Measurements from ENCODE around the gene COPS7A.
"Not testable (repeated sequence)": the region's sequence is repeated elsewhere in the genome, so short reads cannot be mapped to it uniquely, and the experiment has no call there.

COPS7A gene

DNA sequence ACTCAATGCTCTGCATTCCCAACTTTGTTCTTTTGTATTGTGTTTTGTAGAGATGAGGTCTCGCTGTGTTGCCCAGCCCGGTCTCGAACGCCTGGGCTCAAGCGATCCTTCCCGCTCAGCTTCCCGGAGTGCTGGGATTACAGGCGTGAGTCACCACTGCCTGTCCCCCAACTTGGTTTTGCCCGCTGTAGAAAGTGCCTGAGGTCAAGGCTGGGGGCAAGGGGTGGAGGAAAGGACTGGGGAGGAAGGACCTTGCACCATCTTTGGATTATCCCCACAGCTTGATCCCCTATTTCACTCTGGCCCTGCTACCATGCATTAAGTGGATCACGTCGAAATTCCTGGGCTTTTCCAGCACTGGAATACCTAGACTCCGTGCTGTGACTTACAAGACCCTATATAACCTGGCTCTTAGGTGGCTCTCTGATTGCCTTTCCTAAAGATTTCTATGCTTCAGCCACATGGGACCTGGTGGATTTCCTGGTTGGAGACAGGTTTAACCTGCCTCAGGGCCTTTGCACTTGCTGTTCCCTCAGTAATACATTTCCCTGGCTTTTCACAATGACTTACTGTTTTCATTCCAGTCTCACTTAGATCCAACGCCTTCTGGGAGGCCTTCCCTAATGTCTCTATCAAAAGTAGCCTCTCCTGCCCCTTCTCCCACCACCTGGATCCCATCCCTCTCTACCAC is 22.6 kb upstream of the COPS7A start:
- DNase-seq: no peak

DNA sequence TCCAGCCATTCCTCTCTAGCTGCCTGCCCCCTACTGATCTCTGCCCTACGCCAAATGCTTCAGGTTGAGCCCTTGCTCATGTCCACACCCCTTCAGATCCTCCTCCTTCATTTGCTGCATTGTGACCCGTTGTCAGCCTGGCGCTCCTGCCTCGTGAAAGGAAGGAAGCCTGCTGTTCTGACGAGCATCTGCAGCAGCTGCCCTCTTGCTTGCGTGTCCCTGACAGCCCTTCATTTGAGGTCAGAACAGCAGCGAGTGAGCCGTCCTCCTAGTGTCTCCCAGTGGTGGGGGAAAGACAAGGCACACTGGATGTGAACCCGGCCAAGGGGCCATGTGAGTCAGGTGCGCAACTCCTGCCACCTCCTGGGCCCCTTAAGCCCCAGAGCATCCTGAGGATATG is 20.2 kb upstream of the COPS7A start:
- no peak for DNase-seq

DNA sequence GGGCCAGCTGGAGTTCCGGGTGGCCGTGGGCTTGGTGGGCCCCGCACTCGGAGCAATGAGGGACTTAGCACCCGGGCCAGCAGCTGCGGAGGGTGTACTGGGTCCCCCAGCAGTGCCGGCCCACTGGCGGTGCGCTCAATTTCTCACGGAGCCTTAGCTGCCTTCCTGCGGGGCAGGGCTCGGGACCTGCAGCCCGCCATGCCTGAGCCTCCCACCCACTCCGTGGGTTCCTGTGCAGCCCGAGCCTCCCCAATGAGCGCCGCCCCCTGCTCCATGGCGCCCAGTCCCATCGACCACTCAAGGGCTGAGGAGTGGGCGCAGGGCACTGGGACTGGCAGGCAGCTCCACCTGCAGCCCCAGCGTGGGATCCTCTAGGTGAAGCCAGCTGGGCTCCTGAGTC is 15.5 kb upstream of the COPS7A start:
- not testable (repeated sequence) for DNase-seq

DNA sequence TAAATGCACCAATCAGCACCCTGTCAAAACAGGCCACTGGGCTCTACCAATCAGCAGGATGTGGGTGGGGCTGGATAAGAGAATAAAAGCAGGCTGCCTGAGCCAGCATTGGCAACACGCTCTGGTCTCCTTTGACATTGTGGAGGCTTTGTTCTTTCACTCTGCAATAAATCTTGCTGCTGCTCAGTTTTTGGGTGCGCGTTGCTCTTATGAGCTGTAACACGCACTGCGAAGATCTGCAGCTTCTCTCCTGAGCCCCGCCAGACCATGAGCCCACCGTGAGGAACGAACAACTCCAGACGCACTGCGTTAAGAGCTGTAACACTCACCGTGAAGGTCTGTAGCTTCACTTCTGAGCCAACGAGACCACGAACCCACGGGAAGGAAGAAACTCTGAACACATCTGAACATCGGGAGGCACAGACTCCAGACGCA is 14.9 kb upstream of the COPS7A start:
- no peak for DNase-seq

DNA sequence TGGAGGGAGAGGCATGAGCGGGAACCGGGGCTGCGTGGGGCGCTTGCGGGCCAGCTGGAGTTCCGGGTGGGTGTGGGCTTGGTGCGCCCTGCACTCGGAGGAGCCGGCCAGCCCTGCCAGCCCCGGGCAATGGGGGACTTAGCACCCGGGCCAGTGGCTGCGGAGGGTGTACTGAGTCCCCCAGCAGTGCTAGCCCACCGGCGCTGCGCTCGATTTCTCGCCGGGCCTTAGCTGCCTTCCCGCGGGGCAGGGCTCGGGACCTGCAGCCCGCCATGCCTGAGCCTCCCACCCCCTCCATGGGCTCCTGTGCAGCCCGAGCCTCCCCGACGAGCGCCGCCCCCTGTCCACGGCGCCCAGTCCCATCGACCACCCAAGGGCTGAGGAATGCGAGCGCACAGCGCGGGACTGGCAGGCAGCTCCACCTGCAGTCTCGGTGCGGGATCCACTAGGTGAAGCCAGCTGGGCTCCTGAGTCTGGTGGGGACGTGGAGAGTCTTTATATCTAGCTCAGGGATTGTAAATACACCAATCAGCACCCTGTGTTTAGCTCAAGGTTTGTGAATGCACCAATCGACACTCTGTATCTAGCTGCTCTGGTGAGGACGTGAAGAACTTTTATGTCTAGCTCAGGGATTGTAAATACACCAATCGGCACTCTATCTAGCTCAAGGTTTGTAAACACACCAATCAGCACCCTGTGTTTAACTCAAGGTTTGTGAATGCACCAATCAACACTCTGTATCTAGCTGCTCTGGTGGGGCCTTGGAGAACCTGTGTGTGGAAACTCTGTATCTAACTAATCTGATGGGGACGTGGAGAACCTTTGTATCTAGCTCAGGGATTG is 7.6 kb upstream of the COPS7A start:
- DNase-seq: not testable (repeated sequence)

DNA sequence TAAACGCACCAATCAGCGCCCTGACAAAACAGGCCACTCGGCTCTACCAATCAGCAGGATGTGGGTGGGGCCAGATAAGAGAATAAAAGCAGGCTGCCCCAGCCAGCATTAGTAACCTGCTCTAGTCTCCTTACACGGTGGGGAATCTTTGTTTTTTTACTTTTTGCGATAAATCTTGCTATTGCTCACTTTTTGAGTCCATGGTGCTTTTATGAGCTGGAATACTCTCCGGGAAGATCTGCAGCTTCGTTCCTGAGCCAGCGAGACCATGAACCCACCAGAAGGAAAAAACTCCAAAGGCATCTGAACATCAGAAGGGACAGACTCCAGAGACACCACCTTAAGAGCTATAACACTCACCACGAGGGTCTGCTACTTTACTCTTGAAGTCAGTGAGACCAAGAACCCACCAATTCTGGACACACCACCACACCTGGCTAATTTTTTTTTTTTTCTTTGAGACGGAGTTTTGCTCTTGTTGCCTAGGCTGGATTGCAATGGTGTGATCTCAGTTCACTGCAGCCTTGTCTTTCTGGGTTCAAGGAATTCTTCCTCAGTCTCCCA is 6.9 kb upstream of the COPS7A start:
- DNase-seq: no peak

DNA sequence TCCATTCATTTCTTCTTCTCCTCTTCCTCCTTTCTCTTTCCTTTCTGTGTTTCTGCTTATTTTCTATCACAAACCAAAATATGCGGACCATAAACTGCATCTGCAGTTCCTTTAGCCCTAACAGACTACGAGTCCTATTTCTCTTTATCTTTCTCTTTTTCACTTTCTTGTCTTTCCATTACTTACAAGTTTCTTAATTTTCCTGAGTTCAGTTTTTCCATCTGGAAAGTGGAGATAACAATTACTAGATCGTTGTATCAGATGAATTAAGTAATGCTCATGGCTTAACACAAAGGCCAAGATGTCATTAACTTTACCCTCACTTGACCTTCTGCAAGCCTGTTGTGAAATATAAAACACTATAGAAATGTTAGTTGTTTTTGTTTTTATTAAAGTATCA is 983 bp upstream of the COPS7A start:
- no peak for DNase-seq

DNA sequence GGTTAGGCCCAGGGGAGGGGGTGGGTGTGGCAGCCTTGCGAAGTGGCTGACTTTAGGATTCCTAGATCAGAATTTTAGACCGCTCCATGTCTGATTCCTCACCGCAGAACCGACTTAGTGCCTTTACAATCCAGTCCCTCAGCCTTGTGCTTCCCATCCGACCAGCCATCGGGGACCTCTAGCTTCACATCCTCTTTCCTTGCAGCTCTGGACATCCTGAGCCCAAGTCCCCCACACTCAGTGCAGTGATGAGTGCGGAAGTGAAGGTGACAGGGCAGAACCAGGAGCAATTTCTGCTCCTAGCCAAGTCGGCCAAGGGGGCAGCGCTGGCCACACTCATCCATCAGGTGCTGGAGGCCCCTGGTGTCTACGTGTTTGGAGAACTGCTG is 557 bp downstream of the COPS7A start:
- no peak for DNase-seq

DNA sequence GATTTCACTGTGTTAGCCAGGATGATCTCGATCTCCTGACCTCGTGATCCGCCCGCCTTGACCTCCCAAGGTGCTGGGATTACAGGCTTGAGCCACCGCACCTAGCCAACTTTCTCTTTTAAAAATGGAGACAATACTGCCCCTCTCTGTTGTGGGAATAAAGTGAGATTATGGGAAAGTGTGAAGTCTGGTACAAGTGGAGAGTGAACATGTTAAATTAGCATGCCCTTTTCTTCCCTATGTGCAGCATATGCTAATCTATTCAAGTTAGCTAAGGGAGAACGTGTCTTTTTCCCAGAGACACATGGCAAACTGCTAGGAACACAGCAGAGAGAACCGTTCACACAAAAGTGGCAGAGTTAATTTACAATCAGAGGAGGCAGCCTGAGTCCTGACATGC is 1.5 kb downstream of the COPS7A start:
- no peak for DNase-seq

DNA sequence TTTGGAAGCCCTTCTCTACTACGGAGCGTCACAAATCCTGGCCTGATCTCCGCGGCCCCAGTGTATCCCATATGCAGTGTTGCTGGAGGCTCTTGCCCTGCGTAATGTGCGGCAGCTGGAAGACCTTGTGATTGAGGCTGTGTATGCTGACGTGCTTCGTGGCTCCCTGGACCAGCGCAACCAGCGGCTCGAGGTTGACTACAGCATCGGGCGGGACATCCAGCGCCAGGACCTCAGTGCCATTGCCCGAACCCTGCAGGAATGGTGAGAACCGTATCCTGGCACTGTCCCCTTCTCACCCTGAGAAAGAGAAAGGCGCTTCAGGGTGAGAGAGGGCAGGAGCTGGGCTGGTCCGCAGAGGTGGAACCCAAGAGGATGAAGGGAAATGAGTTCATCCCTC is 5.3 kb downstream of the COPS7A start:
- DNase-seq: no peak

DNA sequence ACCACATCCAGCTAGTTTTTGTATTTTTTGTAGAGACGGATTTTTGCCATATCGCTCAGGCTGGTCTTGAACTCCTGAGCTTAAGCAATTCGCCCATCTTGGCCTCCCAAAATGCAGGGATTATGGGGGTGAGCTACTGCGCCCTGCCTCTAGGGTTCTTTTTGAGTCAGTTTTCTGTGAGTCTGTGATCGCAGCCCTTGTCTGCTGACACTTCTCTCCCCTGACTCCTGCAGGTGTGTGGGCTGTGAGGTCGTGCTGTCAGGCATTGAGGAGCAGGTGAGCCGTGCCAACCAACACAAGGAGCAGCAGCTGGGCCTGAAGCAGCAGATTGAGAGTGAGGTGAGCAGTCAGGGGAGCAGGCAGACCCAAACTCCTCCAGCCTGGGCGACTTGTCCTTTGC is 6.3 kb downstream of the COPS7A start:
- DNase-seq: no peak

DNA sequence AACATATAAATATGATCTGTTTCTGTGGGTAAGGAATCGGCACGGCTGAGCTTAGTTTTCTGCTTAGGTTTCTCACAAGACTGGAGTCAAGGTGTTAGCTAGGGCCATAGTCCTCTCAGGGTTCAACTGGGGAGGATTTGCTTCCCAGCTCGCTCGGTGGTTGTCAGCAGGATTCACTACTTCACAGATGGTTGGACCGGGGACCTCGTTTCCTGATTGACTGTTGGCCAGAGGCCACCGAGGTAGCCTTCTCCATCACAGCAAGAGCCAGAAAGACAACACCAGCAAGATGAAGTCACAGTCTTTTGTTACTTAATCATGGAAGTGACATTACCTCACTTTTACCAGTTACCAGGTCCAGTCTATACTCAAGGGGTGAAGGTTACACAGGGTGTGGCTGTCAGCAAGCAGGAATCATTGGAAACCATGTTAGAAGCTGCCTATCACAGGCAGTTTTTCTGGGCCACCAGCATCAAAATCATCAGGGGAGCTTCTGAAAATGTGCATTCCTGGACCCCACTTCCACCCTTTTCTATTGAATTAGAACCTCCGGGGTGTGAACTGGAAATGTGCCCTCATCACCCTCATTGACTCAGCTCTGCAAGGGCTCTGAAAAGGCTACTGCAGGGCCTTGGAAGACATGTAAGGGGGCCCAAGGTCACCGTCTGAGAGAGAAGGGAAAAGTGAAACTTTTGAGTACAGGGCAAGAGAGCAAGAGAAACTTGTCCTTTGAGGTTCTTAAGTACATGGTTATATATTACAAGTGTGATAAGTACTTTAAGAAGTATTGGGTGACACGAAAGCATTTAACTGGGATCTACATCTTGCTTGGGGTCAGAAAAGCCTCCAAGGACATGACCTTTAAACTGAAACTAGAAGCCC is 10.9 kb downstream of the COPS7A start:
- no peak for DNase-seq

DNA sequence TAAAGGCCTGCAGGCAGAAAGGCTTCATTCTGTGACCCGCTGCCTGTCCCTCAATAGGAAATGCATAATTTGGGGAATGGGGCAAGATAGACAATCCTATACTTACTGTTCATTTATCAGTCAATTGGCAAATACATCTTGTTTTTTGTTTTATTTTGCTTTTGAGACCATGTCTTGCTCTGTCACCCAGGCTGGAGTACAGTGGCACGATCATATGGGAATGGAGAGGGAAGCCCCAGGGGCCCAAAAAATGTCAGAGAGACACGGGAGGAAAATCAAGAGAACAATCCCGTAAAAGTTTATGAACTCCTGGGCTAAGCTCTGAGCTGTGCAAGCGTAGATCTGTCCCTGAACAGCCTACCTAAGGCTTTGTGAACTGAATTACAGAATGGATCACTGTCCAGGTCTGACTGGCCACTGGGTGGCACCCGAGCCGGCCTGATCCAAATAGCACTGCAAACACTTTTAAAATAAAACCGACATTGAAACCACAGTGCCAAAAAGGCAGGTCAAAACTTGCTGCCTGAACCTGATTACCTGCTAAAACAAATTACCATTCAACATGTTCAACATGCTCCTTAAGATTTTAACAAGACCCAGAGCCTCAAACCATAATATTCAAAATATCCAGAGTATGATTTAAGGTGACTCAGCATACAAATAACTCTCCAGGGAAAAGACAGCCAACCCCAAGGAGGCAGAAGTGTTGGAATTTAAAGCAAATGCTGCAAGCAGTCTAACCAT is 11.8 kb downstream of the COPS7A start:
- peak; percentile 18 to 29 for DNase-seq

DNA sequence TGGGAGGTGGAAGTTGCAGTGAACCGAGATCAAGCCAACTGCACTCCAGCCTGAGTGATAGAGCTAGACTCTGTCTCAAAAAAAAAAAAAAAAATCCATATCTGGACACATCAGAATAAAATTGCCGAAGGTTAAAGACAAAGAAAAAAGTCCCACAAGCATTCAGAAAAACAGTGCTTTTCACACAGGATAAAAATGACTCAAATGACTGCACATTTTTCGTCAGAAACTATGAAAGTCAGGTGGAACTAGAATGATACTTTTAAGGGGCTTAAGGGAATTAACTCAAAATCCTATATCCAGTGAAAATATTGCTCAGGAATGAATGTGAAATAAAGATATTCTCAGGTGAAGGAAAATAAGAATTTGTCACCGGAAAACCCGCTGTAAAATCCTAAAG is 12.9 kb downstream of the COPS7A start:
- no peak for DNase-seq

DNA sequence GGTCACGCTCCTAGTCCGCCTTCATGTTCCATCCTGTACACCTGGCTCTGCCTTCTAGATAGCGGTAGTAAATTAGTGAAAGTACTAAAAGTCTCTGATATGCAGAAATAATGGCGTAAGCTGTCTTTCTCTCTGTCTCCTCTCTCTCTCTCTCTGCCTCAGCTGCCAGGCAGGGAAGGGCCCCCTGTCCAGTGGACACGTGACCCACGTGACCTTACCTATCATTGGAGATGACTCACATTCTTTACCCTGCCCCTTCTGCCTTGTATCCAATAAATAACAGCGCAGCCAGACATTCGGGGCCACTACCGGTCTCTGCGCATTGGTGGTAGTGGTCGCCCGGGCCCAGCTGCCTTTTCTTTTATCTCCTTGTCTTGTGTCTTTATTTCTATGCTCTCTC is 18.2 kb downstream of the COPS7A start:
- not testable (repeated sequence) for DNase-seq

DNA sequence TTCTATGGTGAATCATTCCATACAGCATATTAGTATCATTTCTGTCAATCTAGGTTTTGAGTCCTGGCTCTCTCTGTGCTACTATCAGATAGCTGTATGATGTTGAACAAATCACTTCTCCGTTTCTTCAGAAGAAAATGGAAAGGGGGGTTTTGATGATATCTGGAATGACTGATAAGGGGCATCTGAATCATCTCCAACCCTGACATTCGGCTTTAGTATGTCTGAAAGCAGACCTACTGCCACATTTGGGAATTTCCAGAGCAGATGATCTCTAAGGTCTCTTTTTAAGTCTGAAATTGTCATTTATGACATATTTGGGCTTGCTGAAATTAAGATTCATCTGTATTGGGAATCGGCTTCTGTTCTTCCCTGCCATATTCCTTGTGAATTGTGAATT is 19.0 kb downstream of the COPS7A start:
- DNase-seq: no peak

DNA sequence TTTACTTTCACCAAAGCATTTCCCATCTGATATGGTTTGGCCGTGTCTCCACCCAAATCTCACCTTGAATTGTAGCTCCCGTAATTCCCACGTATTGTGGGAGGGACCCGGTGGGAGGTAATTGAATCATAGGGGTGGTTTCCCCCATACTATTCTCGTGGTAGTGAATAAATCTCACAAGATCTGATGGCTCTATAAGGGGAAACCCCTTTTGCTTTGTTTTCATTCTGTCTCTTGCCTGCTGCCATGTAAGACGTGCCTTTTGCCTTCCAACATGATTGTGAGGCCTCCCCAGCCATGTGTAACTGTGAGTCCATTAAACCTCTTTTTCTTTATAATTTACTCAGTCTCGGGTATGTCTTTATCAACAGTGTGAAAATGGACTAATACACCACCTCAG is 19.5 kb downstream of the COPS7A start:
- DNase-seq: not testable (repeated sequence)

DNA sequence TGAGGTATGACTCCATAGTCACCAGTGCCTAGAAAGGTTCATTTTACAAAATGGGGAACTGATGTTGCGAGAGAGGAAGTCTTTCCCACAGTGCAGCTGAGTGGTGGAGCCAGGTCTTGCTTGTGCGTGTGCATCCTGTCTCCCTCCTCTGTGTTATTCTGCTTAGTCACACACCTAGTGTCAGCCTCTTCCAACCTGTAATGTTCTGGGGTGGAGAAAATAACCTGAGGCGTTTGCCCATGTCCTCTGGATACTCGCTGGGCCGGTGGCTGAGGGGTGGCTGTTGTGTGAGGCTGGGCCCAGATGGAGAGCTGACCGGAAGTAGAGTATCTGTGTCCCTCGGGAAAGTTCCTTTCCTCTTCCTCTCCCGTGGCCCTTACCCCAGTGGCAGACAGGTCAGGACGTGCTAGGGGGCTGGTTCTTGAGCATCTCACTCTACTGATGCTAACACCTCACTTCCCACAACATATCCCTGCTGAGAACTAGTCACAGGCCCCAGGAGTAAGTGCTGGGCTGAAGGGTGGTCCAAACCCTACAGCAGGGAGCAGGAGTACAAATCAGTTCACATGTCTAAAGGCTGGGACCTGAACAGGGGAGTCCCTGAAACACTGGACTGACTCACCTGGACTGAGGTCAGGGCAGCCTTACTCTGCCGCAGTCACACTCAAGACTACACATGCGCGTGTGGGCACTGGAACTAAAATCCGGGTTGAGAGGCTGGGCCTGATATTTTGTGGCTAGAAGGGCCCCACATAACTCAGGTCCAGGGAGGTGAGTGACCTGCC is 22.1 kb downstream of the COPS7A start:
- no peak for DNase-seq

DNA sequence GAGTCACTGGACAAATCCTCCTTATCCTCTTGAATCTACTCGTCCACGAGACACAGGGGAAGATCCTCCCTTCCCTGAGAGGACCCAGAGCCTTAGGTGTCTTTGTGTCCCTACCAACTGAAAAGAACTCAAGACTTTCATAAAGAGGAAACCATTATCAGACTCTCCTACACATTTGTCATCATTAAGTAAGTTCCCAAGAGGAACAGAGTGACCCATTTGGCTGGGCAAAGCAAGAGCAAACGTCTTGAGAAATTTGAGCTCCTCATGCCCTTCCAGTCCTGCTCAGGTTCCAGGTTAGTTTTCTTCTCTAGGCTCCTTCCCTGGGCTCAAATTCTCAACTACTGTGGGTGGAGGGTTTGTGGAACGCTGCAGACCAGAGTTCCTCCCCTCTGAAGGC is 23.4 kb downstream of the COPS7A start:
- DNase-seq: no peak

DNA sequence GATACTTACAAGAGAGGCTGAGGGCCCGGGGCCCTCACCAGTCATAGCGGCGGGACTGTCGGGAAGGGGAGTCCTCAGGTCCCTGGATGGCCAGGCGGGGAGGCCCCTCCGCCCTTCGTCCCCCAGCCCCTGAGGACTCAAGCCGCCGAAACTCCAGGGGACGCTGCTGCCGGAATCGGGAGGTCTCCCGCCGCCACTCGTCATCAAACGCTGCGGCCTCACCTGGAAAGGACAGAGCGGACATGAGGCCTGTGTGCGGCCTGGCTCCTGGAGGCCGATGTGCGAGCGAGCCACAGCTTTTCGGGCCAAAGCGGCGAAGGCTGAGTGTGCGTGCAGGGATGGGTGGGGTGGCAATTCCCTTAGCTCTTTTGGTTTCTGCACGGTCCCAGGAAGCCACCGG is 24.9 kb downstream of the COPS7A start:
- no peak for DNase-seq

DNA sequence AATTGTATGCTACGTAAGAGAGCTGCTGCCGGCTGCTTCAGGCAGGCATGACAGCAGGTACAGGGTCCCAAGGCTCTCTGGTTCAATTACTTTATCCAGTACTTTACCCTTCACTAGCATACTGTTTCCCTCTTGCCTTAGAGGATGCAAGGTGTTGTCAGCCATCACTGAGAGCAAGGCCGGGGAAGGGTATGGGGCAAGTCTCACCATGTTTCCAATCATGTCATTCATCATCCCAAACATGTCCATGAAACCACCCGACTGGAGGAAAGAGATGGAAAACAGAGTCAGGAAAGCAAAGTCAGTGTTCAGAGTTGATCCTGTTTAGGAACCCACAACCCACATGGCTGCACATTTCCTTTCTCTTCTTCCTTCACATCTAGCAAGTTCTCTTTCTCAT is 26.7 kb downstream of the COPS7A start:
- no peak for DNase-seq

DNA sequence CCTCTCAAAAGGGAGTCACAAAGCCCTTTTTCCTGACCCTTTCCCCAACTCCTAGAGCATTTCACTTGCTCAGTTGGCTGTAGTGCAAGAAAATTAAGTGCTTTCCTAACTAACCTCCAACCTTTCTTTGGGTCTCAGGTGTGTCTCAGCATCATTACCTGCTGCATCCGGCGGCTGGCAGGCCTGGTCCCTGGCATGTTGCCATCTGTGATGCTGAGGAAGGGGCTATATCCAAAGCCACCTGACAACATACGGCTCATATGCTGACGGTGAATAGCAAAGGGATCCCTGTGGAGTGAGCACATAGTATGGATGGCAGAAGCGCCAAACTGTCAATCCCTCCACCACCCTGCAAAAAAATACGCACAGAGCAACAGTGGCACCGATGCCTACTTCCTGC is 27.9 kb downstream of the COPS7A start:
- DNase-seq: no peak
